GM21786 (cell line): Measurements from ENCODE around the gene SMC1B.
"Not testable (repeated sequence)": the region's sequence is repeated elsewhere in the genome, so short reads cannot be mapped to it uniquely, and the experiment has no call there.

Experiments used
- ATAC-seq: cut with Tn5 transposase; IDR thresholded peaks from one replicate; pipeline ENCODE4 v1.9.1; 2021; ENCODE audit not compliant: unreplicated experiment

The SMC1B gene

DNA sequence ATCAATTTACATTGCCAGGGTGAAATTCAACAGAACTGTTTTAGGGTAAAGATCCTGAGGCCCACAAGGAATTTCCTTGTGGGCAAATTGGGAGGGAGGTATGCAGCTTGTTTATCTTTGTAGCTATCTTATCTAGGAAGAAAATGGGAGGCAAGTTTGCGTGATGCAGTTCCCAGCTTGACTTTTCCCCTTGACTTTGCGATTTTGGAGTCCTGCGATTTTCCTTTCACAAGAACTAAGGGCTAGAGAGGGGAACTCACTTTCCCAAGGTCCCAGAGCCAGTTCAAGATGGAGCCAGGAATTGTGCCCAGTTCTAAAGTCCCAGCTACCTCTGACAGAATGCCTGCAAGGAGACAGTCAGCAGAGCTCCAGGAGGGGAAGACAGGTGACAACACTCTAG, 30.8 kb upstream of the SMC1B start:
- ATAC-seq = no peak

DNA sequence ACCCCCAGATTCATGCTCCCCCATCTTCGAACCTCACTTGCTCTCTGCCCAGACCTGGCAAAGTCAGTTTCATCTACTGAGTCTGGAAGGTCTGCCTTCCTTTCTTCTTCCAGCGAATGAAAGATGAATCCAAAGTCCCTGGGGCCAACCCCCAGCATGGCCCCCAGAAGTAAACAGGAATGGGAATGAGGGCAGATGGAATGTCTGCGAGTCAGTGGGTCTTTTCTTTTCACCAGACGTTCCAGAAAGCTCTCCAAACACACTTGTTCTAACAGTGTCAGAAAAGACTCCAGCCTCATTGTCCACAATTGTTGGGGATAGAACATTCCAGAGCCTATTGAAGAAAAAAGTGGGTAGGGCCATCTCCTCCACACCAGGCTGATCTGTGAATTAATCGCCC, 28.7 kb upstream of the SMC1B start:
- ATAC-seq = no peak

DNA sequence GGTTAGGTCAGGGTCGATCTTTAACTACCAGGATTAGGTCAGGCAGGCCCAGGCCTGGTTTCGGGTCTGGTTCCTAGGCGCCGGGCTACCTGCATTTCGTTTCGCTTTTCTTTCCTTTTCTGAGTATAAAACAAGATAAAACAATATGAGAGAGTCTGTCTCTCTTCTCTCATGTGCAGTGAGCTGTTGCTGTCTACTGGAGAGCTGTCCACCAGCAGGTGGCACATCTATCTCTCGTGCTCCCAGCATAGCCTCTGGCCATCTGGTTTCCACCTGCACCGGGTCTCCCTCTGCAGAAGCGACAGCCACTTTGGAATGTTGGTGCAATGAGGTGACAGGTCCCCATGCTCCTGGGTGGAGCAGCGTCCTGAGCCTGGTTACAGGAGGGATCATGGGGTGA, 27.7 kb upstream of the SMC1B start:
- no peak for ATAC-seq

- not testable (repeated sequence) for ATAC-seq
Observed at GRCh38 chr22:45440688-45441087, 27.3 kb upstream of the SMC1B start.

DNA sequence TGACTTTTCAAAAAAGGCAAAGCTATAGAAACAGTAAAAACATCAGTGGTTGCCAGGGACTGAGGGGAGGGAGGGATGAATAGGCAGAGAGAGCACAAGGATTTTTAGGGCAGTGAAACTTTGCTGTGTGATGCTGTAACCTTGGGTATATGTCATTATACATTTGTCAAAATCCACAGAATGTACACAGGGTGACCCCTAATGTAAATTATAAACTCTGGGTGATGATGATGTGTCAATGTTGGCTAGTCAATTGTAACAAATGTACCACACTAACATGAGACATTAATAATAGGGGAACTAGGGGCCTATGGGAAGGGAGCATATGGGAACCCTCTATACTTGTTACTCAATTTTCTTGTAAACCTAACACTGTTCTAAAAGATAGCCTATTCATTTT, 24.9 kb upstream of the SMC1B start:
- ATAC-seq = no peak

DNA sequence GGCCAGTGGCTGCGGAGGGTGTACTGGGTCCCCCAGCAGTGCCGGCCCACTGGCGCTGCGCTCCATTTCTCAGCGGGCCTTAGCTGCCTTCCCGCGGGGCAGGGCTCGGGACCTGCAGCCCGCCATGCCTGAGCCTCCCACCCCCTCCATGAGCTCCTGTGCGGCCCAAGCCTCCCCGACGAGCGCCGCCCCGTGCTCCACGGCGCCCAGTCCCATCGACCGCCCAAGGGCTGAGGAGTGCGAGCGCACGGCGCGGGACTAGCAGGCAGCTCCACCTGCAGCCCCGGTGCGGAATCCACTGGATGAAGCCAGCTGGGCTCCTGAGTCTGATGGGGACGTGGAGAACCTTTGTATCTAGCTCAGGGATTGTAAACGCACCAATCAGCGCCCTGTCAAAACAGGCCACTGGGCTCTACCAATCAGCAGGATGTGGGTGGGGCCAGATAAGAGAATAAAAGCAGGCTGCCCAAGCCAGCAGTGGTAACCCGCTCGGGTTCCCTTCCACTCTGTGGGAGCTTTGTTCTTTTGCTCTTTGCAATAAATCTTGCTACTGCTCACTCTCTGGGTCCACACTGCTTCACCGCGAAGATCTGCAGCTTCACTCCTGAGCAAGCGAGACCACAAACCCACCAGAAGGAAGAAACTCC, 23.6 kb upstream of the SMC1B start:
- ATAC-seq = not testable (repeated sequence)

DNA sequence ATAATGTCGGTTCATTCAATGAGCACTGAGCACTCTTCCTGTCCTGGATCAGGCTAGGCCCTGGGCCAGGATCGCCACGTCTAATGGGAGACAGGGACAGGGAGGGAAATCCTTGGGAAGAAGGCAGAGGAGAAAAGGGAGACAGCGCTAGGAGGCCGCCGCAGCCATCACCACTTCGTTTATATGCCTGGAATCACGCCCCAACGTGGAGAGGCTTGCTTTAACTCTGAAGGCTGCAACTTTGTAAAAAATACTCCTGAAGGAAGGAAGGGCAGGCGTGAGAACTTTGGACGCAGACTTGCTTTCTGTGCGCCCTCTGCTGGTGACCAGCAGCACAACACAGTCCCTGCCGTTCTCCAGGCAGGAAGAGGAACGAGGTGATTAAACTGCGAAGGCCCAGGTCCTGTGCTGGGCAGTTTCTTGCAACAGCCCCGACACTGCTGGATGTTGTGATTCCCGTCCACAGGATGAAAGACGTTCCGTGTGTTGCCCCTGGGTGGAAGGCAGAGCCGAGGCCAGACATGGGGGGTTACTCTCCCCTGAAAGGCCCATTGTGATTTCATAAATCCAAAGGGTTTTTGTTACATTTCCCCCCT, 22.2 kb upstream of the SMC1B start:
- ATAC-seq = no peak

GRCh38 chr22:45434981-45435380, 21.6 kb upstream of the SMC1B start:
- ATAC-seq = no peak

- no peak for ATAC-seq
Observed at GRCh38 chr22:45430871-45431270, 17.5 kb upstream of the SMC1B start.

DNA sequence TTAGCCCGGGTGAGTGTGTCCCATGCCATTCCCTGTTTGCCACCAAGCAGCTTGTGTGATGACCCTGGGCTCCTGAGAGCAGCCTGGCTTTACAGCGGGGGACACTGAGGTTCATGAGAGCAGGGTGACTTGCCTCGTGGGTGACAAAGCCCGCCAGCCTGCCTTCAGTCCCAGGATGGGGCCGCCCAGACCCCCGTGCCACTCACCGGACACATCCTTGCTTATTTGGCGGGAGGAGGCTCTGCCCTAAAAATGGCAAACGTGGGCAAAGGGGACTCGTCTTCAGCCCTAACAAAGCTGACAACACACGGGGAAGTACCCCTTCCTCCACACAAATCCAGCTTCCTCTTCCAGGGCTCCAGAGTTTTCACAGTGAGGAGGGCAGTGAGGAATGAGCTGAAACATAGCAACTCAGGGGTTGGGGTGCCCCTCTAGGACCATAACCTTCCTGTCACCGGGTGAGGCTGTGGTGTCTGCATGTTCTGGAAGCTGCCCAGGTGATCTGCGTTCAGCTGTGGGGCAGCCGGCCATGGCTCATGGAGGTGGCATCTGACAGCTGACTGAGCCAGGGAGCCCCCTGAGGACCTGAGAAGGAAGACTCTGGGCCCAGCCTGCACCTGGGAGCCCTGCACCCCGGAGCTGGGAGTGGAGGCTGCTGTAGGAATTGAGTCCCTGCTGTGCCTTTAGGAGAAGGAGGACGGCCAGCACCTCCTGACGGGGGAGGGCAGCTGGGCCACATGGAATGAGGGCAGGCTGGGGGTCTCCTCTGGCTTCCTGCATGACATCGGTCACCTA, 16.8 kb upstream of the SMC1B start:
- ATAC-seq = no peak

- ATAC-seq = no peak
Observed at GRCh38 chr22:45429424-45429823, 16.0 kb upstream of the SMC1B start.

GRCh38 chr22:45428391-45429385, 15.3 kb upstream of the SMC1B start:
- ATAC-seq = no peak

GRCh38 chr22:45427114-45427513, 13.7 kb upstream of the SMC1B start:
- ATAC-seq = no peak

- ATAC-seq = no peak
Observed at GRCh38 chr22:45426387-45426786, 13.0 kb upstream of the SMC1B start.

DNA sequence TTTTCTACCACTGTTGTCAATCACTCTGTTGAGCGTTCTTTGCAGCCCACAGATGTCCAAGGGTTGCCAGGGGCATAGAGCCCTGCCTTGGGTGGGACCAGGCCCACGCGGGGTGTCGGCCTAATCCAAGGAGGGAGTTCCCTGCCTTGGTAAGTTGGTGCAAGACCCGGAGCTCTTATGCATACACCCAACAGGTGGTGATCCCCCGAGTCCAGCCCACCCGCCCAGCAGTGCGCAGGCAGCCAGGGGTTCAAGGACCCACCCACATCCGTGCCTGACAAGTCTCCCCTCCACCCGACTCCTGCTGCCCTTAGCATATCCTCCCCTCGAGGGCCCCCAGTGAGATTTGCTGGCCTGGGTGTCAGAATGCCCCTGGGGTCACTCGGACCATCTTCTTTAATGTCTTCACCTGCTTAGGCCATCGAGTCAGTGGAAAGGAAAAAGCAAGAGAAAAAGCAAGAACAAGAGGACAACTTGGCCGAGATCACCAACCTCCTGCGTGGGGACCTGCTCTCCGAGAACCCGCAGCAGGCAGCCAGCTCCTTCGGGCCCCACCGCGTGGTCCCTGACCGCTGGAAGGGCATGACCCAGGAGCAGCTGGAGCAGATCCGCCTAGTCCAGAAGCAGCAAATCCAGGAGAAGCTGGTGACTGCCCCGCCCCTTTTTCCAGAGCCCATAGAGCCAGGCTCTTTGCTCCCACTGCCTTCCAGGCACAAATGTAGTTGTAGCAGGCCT, 12.3 kb upstream of the SMC1B start:
- no peak for ATAC-seq

- ATAC-seq = no peak
Observed at GRCh38 chr22:45425101-45425500, 11.7 kb upstream of the SMC1B start.

- ATAC-seq = no peak
Observed at GRCh38 chr22:45424241-45424731, 10.9 kb upstream of the SMC1B start.

- ATAC-seq = no peak
Observed at GRCh38 chr22:45423524-45423923, 10.1 kb upstream of the SMC1B start.

- no peak for ATAC-seq
Observed at GRCh38 chr22:45422237-45422983, 9.0 kb upstream of the SMC1B start.
